Right lobe of liver (tissue), 6 donors: ENCODE data around the gene GET3. TPM values are rescaled to one million over a fixed set of nuclear protein-coding genes. Genes with fewer than 3 reads are reported as not detected.

Experiments used
- ATAC-seq, 4 donors: fragments of 200-7000 bp; cut with Tn5 transposase; one replicate each; pipeline ENCODE4 v1.9.1; 2020; ENCODE audit warnings: mild to moderate bottlenecking in 4 of 4, moderate library complexity in 4 of 4
- DNase-seq, 3 donors: peaks; one replicate each; pipeline ENCODE4 v3.0.0-alpha.2; 2020
- H3K27ac ChIP-seq, 3 donors: fragments of 200-600 bp; one replicate each; pipeline ENCODE4 v1.8.0; 2022
- H3K27me3 ChIP-seq, 2 donors: fragments of 200-600 bp; one replicate each; pipeline ENCODE4 v1.8.0; 2022
- H3K36me3 ChIP-seq, 4 donors: fragments of 200-600 bp; sonication (generic) in 1 of 4; one replicate each; pipeline versions ENCODE4 v1.5.1 to v1.8.0; 2017 to 2022; ENCODE audit warnings: control low read depth in 1 of 4
- H3K4me1 ChIP-seq, 4 donors: fragments of 200-600 bp; sonication (generic) in 1 of 4; one replicate each; pipeline versions ENCODE4 v1.5.1 to v1.8.0; 2017 to 2022; ENCODE audit warnings: control low read depth in 1 of 4
- H3K4me3 ChIP-seq, 3 donors: fragments of 200-600 bp; one replicate each; pipeline ENCODE4 v1.8.0; 2022
- H3K9me3 ChIP-seq, 4 donors: fragments of 200-600 bp; sonication (generic) in 1 of 4; one replicate each; pipeline versions ENCODE4 v1.5.1 to v1.8.0; 2017 to 2022; ENCODE audit warnings: control low read depth in 1 of 4
- POLR2A ChIP-seq: fragments of 450-650 bp; IDR thresholded peaks from one replicate; pipeline ENCODE4 v1.6.1; 2017; ENCODE audit warnings: antibody characterized with exemption, mild to moderate bottlenecking
- WGBS: methylation state at CpG from one replicate; pipeline ENCODE4 v1.1.6; 2018; ENCODE audit warnings: low coverage, low lambda C conversion rate; ENCODE audit not compliant: insufficient coverage; ENCODE audit errors: missing lambda C conversion rate; 5-methylcytosine and 5-hydroxymethylcytosine counted together
- intact Hi-C, 2 donors: fragments of 100-400 bp; cut with DNase I; formaldehyde crosslinking; loops; one replicate each; pipeline versions ENCODE4 v1.11.2 to v1.14.1; 2022
- total RNA-seq, 6 experiments: library from RNA; depleted of rRNA in 2 of 6; stranded (reverse); fragments of >200 nt in 2 of 6; fragmentation: NEBNext Ultra II Directional in 3 of 6; extraction: Animal tissue kit (Norgen Biotek cat#: 25700) in 3 of 6; gene quantifications; one replicate each; pipeline versions ENCODE4 v1.1.0 to v1.2.4, GENCODE V29; 2016 to 2023
- TF ChIP-seq, protein P1 (sequence below), 4 donors: fragments of 200-600 bp in 3 of 4; fragments of 450-650 bp in 1 of 4; IDR thresholded peaks; one replicate each; pipeline versions ENCODE4 v1.5.1 to v1.8.0; 2016 to 2022; ENCODE audit warnings: antibody characterized with exemption in 4 of 4, mild to moderate bottlenecking in 2 of 4
- donor health status: DM: no; HTN: yes; CAD: no.
- donor health status: DM: no; HTN: no; CAD: no.
- donor health status: DM: no; HTN: no; CAD: no.
- donor health status: DM: no; HTN: yes; CAD: no.
- donor health status: DM: no; HTN: yes; CAD: no.

Gene GET3
- total RNA-seq, 6 experiments from 2014 or later, result 22.3 to 35.8 (median 25.8) TPM

DNA sequence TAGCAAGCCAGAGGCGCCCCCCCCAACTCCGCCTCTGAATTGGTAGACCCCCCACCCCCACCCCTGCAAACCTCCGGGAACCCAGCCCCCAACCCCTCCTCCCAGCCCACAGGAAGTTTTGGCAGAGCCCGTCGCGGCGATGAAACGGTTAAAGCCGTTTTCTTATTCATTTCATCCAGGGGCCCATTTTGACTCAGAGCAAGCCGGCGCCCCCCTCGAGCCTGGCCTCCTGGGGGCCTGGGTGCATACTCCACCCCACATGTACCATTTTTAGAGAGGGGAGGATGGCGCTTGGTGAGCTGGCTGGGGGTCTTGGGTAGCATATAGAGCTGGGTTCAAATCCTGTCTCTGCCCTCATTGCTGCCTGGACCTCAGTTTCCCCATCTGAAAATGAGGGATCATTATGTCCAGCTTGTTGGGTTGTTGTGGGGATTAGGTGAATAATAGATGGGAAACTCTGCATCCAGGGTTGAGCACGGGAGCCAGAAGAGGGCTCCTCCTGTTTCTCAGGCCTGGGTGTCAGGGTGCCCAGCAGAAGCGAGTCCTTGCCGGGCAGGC is 46.1 kb downstream of the GET3 start:
- Histone ChIP-seq H3K27ac (peak overlapping the region; percentile 73 to 96 (median 73)), H3K4me3 (peak overlapping the region in 2 of 3 donors; percentile 53 to 56), H3K9me3 (no peaks in the 10 kb centered on the region), H3K27me3 (no peaks in the 10 kb centered on the region), H3K36me3 (no peaks in the 10 kb centered on the region), H3K4me1 (peaks cover 0 to 35% (median 15%) of the 10 kb centered on the region in 4 donors)
- 15% methylated on average over 12 of the region's 16 CpGs for WGBS
- no peak for DNase-seq
- TF ChIP-seq, protein P1, sequence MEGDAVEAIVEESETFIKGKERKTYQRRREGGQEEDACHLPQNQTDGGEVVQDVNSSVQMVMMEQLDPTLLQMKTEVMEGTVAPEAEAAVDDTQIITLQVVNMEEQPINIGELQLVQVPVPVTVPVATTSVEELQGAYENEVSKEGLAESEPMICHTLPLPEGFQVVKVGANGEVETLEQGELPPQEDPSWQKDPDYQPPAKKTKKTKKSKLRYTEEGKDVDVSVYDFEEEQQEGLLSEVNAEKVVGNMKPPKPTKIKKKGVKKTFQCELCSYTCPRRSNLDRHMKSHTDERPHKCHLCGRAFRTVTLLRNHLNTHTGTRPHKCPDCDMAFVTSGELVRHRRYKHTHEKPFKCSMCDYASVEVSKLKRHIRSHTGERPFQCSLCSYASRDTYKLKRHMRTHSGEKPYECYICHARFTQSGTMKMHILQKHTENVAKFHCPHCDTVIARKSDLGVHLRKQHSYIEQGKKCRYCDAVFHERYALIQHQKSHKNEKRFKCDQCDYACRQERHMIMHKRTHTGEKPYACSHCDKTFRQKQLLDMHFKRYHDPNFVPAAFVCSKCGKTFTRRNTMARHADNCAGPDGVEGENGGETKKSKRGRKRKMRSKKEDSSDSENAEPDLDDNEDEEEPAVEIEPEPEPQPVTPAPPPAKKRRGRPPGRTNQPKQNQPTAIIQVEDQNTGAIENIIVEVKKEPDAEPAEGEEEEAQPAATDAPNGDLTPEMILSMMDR (IDR thresholded peaks at IDR 0.05), result no peak
- peak; percentile 26 for TF ChIP-seq POLR2A
- intact Hi-C loops, result no loop called here
- no peak for ATAC-seq

DNA sequence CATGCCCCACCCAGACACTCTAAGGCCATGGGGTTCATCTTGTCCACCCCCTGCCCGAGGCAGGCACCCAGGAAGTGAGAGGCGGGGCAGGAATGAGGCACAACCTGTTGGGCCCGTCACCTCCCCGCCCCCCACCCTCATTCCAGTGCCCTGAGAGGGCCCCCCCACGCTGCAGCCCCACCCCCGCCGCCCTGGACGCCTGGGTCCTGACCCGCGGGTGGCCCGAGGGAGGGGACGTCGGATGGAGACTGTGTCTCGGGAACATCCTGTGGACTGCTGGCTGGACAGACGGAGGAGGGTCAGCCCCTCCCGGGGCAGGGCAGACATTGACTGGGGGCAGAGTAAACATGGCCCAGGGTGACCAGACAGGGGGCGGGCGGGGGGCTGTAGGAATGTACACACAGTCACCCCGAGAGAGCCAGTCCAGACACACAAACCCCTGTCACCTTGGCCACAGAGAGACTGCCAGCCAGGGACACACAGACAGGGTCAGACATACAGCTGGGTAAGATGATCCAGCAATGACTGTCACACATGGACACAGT is 46.6 kb downstream of the GET3 start:
- 7% methylated on average over 6 of the region's 19 CpGs for whole genome bisulfite sequencing
- H3K36me3 ChIP-seq, result no peaks in the 10 kb centered on the region
- no peaks in the 10 kb centered on the region for H3K27me3 ChIP-seq
- H3K4me3 ChIP-seq, result no peak overlapping the region
- no peaks in the 10 kb centered on the region for H3K9me3 ChIP-seq
- peaks cover 0 to 36% (median 15%) of the 10 kb centered on the region in 4 donors for H3K4me1 ChIP-seq
- peak overlapping the region; percentile 73 to 96 (median 73) for H3K27ac ChIP-seq
- intact Hi-C loops, result no loop called here
- DNase-seq, result peak; percentile 67 to 74 (median 73)
- peak; percentile 5 to 48 (median 14) for ATAC-seq
- TF ChIP-seq, protein P1 (IDR thresholded peaks at IDR 0.05), result no peak
- no peak for TF ChIP-seq POLR2A

DNA sequence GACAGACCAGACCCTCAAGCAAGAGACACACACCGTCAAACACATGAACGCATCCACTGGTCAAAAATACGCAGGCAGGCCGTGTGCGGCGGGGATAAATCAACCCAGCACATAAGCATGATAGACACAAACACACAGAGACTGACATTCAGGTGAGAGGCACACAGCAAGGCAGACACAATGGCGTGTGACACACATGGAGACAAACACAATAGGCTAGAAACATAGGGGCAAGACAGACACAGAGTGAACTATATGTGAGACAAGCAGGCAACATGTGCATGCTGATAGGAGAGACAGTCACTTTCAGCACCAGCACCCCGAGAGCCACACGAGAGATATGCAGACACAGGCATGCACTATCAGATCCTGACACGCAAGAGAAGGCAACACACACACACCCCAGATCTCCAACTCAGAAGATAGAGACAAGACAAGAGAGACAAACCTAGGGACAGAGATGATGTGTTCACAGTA is 47.1 kb downstream of the GET3 start:
- no peak overlapping the region for H3K4me3 ChIP-seq
- TF ChIP-seq, protein P1 (IDR thresholded peaks at IDR 0.05), result no peak
- no peak for TF ChIP-seq POLR2A
- WGBS, result 62% methylated on average over 2 of the region's 10 CpGs

DNA sequence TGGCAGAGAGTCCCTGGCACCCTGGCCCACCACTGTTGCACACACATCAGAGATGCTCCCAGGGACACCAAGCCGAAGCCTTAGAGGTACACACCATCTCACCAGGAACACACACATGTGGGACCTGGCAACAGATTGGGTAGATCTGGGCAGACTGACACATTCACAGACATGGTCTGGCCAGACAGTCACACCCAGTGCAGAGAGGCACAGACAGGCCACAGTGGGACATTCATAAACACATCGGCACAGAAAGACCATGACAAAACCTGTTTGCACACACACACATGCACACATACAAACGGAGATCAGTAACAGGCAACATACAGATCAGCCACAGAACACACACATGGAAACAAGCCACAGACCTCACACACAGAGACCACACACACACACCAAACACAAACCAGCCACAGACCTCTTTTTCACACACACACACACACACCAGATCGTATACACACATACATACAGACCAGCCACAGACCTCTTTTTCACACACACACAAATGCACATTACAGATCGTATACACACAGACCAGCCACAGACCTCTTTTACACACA is 47.7 kb downstream of the GET3 start:
- Histone ChIP-seq H3K4me1 (peaks cover 0 to 35% (median 17%) of the 10 kb centered on the region in 4 donors), H3K4me3 (no peak overlapping the region), H3K27me3 (no peaks in the 10 kb centered on the region), H3K9me3 (no peaks in the 10 kb centered on the region), H3K36me3 (no peaks in the 10 kb centered on the region), H3K27ac (peak overlapping the region; percentile 73 to 100 (median 96))
- TF ChIP-seq POLR2A, result no peak
- TF ChIP-seq, protein P1 (IDR thresholded peaks at IDR 0.05), result no peak
- DNase-seq (no peak), ATAC-seq (no peak)
- WGBS, result 55% methylated on average over 3 of the region's 5 CpGs
- intact Hi-C loops, result no loop called here

More for the DNA sequence above, 47.1 kb downstream of the GET3 start:
- Histone ChIP-seq H3K9me3 (no peaks in the 10 kb centered on the region), H3K27me3 (no peaks in the 10 kb centered on the region), H3K27ac (peak overlapping the region; percentile 73 to 96 (median 73)), H3K4me1 (peaks cover 0 to 36% (median 17%) of the 10 kb centered on the region in 4 donors), H3K36me3 (no peaks in the 10 kb centered on the region)
- DNase-seq (no peak), ATAC-seq (no peak)
- intact Hi-C loops, result no loop called here
